ENCODE data around the gene DPYSL4.

DPYSL4 gene

GRCh38 chr10:132243626-132244025, 56.9 kb downstream of the DPYSL4 start:
- Histone ChIP-seq H3K36me3 (ENCODE audit: insufficient read depth, low read length) (no peaks in the 10 kb centered on the region), H3K9me3 (ENCODE audit: insufficient read depth, low read depth, low read length) (no peaks in the 10 kb centered on the region), H3K27me3 (ENCODE audit: insufficient read depth, low read length) (no peaks in the 10 kb centered on the region), H3K4me3 (ENCODE audit: low read length) (no peak overlapping the region), H3K4me1 (ENCODE audit: insufficient read depth, low read length) (no peaks in the 10 kb centered on the region), H3K27ac (ENCODE audit: low read depth, low read length) (no peak overlapping the region), H3K9ac (ENCODE audit: low read depth, low read length) (no peak overlapping the region)
- 92% methylated on average over 11 of the region's 11 CpGs for WGBS

GRCh38 chr10:132245056-132245455, 58.3 kb downstream of the DPYSL4 start:
- Histone ChIP-seq H3K36me3 (ENCODE audit: insufficient read depth, low read length) (no peaks in the 10 kb centered on the region), H3K9me3 (ENCODE audit: insufficient read depth, low read depth, low read length) (no peaks in the 10 kb centered on the region), H3K9ac (ENCODE audit: low read depth, low read length) (no peak overlapping the region), H3K27ac (ENCODE audit: low read depth, low read length) (no peak overlapping the region), H3K4me1 (ENCODE audit: insufficient read depth, low read length) (no peaks in the 10 kb centered on the region), H3K4me3 (ENCODE audit: low read length) (no peak overlapping the region), H3K27me3 (ENCODE audit: insufficient read depth, low read length) (no peaks in the 10 kb centered on the region)
- WGBS, result 95% methylated on average over 14 of the region's 14 CpGs

- H3K27ac ChIP-seq (ENCODE audit: low read depth, low read length), result no peak overlapping the region
- no peaks in the 10 kb centered on the region for H3K36me3 ChIP-seq (ENCODE audit: insufficient read depth, low read length)
- H3K4me3 ChIP-seq (ENCODE audit: low read length), result no peak overlapping the region
- H3K9me3 ChIP-seq (ENCODE audit: insufficient read depth, low read depth, low read length), result no peaks in the 10 kb centered on the region
- WGBS, result 92% methylated on average over 13 of the region's 13 CpGs
- no peaks in the 10 kb centered on the region for H3K4me1 ChIP-seq (ENCODE audit: insufficient read depth, low read length)
- H3K27me3 ChIP-seq (ENCODE audit: insufficient read depth, low read length), result no peaks in the 10 kb centered on the region
- H3K9ac ChIP-seq (ENCODE audit: low read depth, low read length), result no peak overlapping the region
Observed at GRCh38 chr10:132246296-132246695, 59.5 kb downstream of the DPYSL4 start.

- H3K36me3 ChIP-seq (ENCODE audit: insufficient read depth, low read length), result no peaks in the 10 kb centered on the region
- H3K4me1 ChIP-seq (ENCODE audit: insufficient read depth, low read length), result no peaks in the 10 kb centered on the region
- WGBS, result 92% methylated on average over 19 of the region's 19 CpGs
- H3K27ac ChIP-seq (ENCODE audit: low read depth, low read length), result no peak overlapping the region
- no peaks in the 10 kb centered on the region for H3K9me3 ChIP-seq (ENCODE audit: insufficient read depth, low read depth, low read length)
- no peaks in the 10 kb centered on the region for H3K27me3 ChIP-seq (ENCODE audit: insufficient read depth, low read length)
- H3K4me3 ChIP-seq (ENCODE audit: low read length), result no peak overlapping the region
- H3K9ac ChIP-seq (ENCODE audit: low read depth, low read length), result no peak overlapping the region
Observed at GRCh38 chr10:132247943-132248342, 61.2 kb downstream of the DPYSL4 start.

GRCh38 chr10:132248455-132249225, 61.9 kb downstream of the DPYSL4 start:
- 42% methylated on average over 38 of the region's 38 CpGs for WGBS
- Histone ChIP-seq H3K4me1 (ENCODE audit: insufficient read depth, low read length) (no peaks in the 10 kb centered on the region), H3K9ac (ENCODE audit: low read depth, low read length) (no peak overlapping the region), H3K27ac (ENCODE audit: low read depth, low read length) (no peak overlapping the region), H3K36me3 (ENCODE audit: insufficient read depth, low read length) (no peaks in the 10 kb centered on the region), H3K27me3 (ENCODE audit: insufficient read depth, low read length) (no peaks in the 10 kb centered on the region), H3K9me3 (ENCODE audit: insufficient read depth, low read depth, low read length) (no peaks in the 10 kb centered on the region), H3K4me3 (ENCODE audit: low read length) (peak overlapping the region; percentile 59)

GRCh38 chr10:132249226-132249724, 62.5 kb downstream of the DPYSL4 start:
- Histone ChIP-seq H3K27me3 (ENCODE audit: insufficient read depth, low read length) (no peaks in the 10 kb centered on the region), H3K4me3 (ENCODE audit: low read length) (no peak overlapping the region), H3K36me3 (ENCODE audit: insufficient read depth, low read length) (no peaks in the 10 kb centered on the region), H3K9me3 (ENCODE audit: insufficient read depth, low read depth, low read length) (no peaks in the 10 kb centered on the region), H3K9ac (ENCODE audit: low read depth, low read length) (no peak overlapping the region), H3K27ac (ENCODE audit: low read depth, low read length) (no peak overlapping the region), H3K4me1 (ENCODE audit: insufficient read depth, low read length) (no peaks in the 10 kb centered on the region)
- 88% methylated on average over 11 of the region's 11 CpGs for WGBS

GRCh38 chr10:132249824-132250375, 63.2 kb downstream of the DPYSL4 start:
- no peaks in the 10 kb centered on the region for H3K36me3 ChIP-seq (ENCODE audit: insufficient read depth, low read length)
- no peaks in the 10 kb centered on the region for H3K9me3 ChIP-seq (ENCODE audit: insufficient read depth, low read depth, low read length)
- no peak overlapping the region for H3K4me3 ChIP-seq (ENCODE audit: low read length)
- H3K4me1 ChIP-seq (ENCODE audit: insufficient read depth, low read length), result no peaks in the 10 kb centered on the region
- H3K9ac ChIP-seq (ENCODE audit: low read depth, low read length), result no peak overlapping the region
- whole genome bisulfite sequencing, result 90% methylated on average over 15 of the region's 17 CpGs
- no peaks in the 10 kb centered on the region for H3K27me3 ChIP-seq (ENCODE audit: insufficient read depth, low read length)
- H3K27ac ChIP-seq (ENCODE audit: low read depth, low read length), result no peak overlapping the region

- WGBS, result 91% methylated on average over 27 of the region's 30 CpGs
- H3K27ac ChIP-seq (ENCODE audit: low read depth, low read length), result no peak overlapping the region
Observed at GRCh38 chr10:132250481-132251475, 64.0 kb downstream of the DPYSL4 start.

GRCh38 chr10:132251928-132252327, 65.2 kb downstream of the DPYSL4 start:
- H3K27ac ChIP-seq (ENCODE audit: low read depth, low read length), result no peak overlapping the region
- H3K9me3 ChIP-seq (ENCODE audit: insufficient read depth, low read depth, low read length), result no peaks in the 10 kb centered on the region
- no peaks in the 10 kb centered on the region for H3K27me3 ChIP-seq (ENCODE audit: insufficient read depth, low read length)
- no peak overlapping the region for H3K4me3 ChIP-seq (ENCODE audit: low read length)
- H3K4me1 ChIP-seq (ENCODE audit: insufficient read depth, low read length), result no peaks in the 10 kb centered on the region
- no peak overlapping the region for H3K9ac ChIP-seq (ENCODE audit: low read depth, low read length)
- H3K36me3 ChIP-seq (ENCODE audit: insufficient read depth, low read length), result no peaks in the 10 kb centered on the region
- WGBS, result 87% methylated on average over 6 of the region's 6 CpGs

More at GRCh38 chr10:132250481-132251475, 64.0 kb downstream of the DPYSL4 start:
- no peak overlapping the region for H3K4me3 ChIP-seq (ENCODE audit: low read length)
- no peaks in the 10 kb centered on the region for H3K36me3 ChIP-seq (ENCODE audit: insufficient read depth, low read length)
- H3K9ac ChIP-seq (ENCODE audit: low read depth, low read length), result no peak overlapping the region
- no peaks in the 10 kb centered on the region for H3K4me1 ChIP-seq (ENCODE audit: insufficient read depth, low read length)
- H3K27me3 ChIP-seq (ENCODE audit: insufficient read depth, low read length), result no peaks in the 10 kb centered on the region
- no peaks in the 10 kb centered on the region for H3K9me3 ChIP-seq (ENCODE audit: insufficient read depth, low read depth, low read length)

GRCh38 chr10:132252412-132252811, 65.7 kb downstream of the DPYSL4 start:
- Histone ChIP-seq H3K4me1 (ENCODE audit: insufficient read depth, low read length) (no peaks in the 10 kb centered on the region), H3K4me3 (ENCODE audit: low read length) (no peak overlapping the region), H3K27me3 (ENCODE audit: insufficient read depth, low read length) (no peaks in the 10 kb centered on the region), H3K36me3 (ENCODE audit: insufficient read depth, low read length) (no peaks in the 10 kb centered on the region), H3K27ac (ENCODE audit: low read depth, low read length) (no peak overlapping the region), H3K9me3 (ENCODE audit: insufficient read depth, low read depth, low read length) (no peaks in the 10 kb centered on the region), H3K9ac (ENCODE audit: low read depth, low read length) (no peak overlapping the region)
- WGBS, result 88% methylated on average over 17 of the region's 17 CpGs

Measured in HUES64 (cell line).